ENCODE data around the gene PRODH2.

PRODH2 gene

DNA sequence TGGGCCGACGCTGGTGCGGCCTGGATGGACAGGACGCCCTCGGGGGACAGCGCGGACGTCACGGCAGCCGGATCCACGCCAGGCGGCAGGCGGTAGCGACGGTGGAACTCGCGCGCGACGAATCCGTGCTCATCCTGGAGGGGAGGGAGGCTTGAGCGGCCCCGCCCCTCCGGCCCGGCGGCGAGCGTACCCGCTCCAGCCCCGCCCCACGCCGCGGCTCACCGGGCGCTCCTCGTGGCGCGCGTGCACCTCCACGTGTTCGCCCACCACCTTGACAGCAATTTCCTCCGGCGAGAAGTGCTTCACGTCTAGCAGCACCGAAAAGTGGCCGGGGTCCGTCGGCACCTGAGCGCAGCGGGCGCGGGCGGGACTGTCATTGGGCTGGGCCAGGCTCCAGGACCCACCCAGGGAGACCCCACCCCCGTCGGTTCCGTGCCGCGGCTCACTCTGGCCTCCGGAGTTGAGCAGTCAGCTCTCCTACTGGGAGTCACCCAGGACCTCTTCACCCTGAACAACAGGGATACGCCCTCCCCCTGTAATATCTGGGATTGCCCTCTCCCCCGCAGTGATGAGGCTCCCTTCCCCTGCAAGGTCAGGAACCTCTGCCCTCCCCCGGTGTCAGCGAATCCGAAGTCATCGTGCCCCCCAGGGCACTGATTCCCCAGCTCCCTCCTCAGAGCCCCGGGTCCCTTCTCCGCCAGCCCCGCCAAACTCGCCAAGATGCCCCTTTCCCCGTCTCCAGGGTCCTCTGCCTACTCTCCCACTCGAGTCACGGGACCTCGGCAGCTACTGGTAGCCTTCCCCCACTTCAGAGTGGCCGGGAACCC is 56.9 kb downstream of the PRODH2 start:
- no peak for DNase-seq

DNA sequence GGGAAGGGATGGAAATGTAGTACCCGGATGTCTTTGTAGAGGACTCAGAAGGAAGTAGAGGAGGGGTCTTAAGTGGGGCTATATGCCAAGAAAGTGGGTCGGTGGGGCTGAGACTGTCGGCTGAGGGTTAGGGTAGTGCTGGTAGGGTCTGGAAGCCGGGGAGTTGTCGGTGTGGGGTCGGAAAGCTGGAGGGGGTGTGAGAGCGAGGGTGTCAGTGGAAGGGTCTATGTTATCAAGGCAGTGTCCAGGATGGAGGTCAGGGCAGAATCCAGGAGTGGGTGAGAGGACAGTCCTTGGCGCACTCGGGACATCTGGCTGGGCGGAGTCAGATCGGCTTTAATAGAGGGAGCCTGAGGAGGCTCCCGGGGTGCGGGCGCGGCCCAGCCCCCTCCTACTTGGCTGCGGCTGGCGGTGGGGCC is 57.5 kb downstream of the PRODH2 start:
- DNase-seq = no peak

DNA sequence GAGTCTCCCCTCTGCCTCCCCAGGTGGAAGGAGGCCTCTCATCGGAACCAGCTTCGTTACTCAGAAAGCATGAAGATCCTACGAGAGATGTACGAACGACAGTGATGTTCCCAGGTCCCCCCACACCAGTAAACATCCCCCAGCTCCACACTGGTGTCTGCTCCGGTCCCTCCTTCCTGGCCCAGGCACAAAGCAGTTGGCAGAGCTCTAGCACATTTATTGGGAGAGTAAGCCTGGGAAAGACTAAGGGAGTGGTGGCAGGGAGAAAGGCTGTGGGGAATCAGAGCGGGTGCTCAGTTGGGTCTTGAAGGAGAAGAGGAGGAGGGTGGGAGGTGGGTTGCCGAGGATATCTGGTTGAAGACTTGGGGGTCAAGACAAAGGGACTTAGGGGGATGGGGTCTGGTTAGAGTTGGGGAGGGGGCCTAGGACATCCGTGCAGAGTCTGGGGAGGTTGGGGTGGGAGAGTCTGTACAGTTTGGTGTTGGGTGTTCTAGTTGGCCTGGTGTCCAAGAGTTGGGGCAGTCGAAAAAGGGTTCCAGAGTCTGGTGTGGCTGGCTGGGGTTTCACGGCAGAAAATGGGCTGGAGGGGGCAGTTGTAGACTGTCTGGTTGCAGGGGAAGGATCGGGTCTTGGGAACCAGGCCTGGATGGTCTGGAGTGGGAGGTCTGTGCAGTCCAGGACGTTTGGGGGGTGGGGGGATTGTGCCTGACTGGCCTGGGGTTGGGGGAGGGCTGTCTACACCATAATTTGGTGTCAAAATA is 58.1 kb downstream of the PRODH2 start:
- DNase-seq = no peak

DNA sequence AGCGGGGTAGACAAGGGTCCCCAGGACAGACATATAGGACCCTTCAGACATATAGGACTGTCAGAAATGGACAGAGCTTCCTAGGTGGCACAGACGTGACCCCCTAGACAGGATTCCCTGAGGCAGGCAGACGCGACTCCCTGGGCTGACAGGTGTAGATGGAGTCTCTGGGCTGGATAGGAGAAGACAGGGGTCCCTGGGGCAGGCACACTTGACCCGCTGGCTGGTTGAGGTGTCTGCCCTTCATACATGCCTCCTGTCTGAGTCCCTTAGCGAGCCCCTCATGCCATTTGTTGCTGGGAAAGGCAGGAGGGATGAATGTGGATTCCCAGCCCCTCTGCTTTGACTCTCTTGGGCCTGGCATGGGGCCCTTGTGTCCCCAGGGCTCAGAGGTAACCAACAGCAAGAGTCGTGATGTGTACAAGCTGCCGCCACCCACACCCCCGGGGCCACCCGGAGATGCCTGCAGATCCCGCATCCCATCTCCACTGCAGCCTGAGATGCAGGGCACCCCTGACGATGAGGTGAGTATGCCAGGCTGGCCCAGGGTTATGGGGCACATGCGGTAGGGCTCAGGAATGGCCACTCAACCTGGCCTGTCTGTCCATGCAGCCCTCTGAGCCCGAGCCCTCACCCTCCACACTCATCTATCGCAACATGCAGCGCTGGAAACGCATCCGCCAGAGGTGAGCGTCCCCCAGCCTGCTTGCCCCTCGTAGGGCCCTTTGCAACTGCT is 58.8 kb downstream of the PRODH2 start:
- DNase-seq = no peak

DNA sequence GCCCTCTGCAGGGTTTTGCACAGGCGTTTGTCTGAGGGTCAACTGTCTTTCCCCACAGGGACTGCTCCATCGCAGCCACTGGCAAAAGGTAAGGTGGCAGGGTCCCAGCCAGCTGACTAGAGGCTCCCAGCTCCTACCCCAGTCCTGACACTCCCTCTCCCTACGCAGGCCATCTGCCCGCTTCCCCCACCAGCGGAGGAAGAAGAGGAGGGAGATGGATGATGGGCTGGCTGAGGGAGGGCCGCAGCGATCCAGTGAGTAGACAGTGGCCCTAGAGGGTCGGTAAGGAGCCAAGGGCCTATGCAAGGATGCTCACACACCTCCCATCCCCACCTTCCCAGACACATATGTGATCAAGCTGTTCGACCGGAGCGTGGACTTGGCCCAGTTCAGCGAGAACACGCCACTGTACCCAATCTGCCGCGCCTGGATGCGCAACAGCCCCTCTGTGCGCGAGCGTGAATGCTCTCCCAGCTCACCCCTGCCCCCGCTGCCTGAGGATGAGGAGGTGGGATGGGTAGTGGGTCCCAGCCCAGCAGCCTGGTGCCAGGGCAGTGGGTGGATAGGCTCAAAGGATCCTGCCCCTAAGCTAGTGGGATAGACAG is 59.8 kb downstream of the PRODH2 start:
- no peak for DNase-seq

DNA sequence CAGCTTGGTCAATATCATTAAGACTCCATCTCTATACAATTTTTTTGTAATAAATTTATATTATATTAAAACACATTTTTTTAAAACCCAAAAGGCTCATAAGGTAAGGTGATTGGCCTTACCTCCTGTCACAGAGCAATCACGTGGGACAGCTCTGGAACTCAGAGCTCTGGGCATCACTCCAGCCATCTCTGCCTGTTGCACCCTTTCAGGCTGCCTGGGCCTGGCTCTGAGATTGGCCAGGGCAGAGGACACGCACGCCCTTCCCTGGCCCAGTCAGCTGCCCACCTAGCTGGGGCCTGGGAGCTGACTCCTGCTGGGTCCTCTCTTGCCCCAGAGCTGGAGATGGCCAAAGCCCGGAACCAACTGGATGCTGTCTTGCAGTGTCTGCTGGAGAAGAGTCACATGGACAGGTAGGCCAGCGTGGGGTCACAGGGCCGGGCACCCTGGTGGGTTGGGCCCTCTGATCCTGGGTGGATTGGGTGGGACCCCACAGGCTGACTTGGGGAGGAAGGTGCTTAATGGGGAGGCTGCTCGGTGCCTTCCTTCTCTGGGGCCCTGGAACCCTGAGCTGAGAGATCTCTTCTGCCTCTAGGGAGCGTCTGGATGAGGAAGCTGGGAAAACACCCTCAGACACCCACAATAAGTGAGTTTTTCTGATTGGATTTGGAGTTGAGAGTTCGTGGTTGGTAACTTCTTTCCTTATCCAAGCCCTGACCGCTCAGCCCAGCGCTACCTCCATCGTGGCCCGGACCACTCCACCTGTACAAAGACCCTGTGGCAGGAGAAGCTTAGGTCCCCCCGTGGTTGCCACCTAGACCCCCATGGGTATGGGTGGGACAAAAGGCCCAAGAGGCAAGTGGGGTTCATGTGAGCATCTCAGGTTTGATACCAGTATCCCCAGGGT is 60.6 kb downstream of the PRODH2 start:
- no peak for DNase-seq

DNA sequence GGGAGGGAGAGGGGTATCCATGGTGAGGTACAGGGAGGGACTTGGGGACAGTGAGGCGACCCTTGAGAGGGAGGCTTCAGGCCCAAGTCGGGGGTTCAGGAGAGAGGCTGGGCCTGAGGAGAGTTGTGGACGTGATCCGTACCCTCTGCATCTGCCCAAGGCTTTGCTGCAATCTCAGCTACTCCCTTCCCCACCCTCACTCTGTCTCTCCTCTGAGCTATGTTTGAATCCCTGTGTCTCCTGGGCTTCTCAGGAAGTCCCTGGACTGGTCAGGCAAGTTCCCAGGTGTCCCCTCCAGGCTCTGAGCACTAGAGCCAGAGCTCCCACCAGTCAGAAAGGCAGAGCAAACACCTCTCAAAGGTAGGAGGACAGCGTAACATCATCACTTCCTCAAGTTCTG is 62.5 kb downstream of the PRODH2 start:
- no peak for DNase-seq

All from NCI-H1694 (cell line).